Astrocyte (in vitro differentiated cells and primary cell): Measurements from ENCODE around the gene LDLRAD4. TPM values are rescaled to one million over a fixed set of nuclear protein-coding genes. Genes with fewer than 3 reads are reported as not detected.

ENCODE experiments used
- DNase-seq: peaks from one replicate; pipeline ENCODE4 v3.0.0-alpha.2; 2010; ENCODE audit warnings: low read depth
- FAIRE-seq: peaks from 2 replicates; lab custom pipeline; 2011; peaks lifted over from hg19 to GRCh38; lab: Jason Lieb, UNC
- H2AFZ ChIP-seq: 2 replicates; pipeline ENCODE4 v1.6.0; 2012; ENCODE audit warnings: low read depth, low read length, inconsistent platforms
- H3K27ac ChIP-seq: 2 replicates; pipeline ENCODE4 v1.5.1; 2011; ENCODE audit warnings: low read depth, low read length, inconsistent platforms
- H3K27me3 ChIP-seq: 2 replicates; pipeline ENCODE4 v1.6.0; 2011; ENCODE audit warnings: low read length, inconsistent platforms; ENCODE audit not compliant: insufficient read depth
- H3K36me3 ChIP-seq: 2 replicates; pipeline ENCODE4 v1.5.1; 2011; ENCODE audit warnings: low read length, inconsistent platforms; ENCODE audit not compliant: insufficient read depth
- H3K4me1 ChIP-seq: 2 replicates; pipeline ENCODE4 v1.5.1; 2011; ENCODE audit warnings: low read length, inconsistent platforms; ENCODE audit not compliant: insufficient read depth
- H3K4me2 ChIP-seq: 2 replicates; pipeline ENCODE4 v1.6.0; 2012; ENCODE audit warnings: low read length, inconsistent platforms
- H3K4me3 ChIP-seq: 2 replicates; pipeline ENCODE4 v1.5.1; 2011; ENCODE audit warnings: low read depth, mild to moderate bottlenecking, low read length, inconsistent platforms; ENCODE audit not compliant: insufficient read depth
- H3K79me2 ChIP-seq: 2 replicates; pipeline ENCODE4 v1.6.0; 2012; ENCODE audit warnings: mild to moderate bottlenecking, low read length, inconsistent platforms; ENCODE audit not compliant: insufficient read depth
- H3K9ac ChIP-seq: 2 replicates; pipeline ENCODE4 v1.6.0; 2012; ENCODE audit warnings: mild to moderate bottlenecking, low read length, inconsistent platforms
- H3K9me3 ChIP-seq: 2 replicates; pipeline ENCODE4 v1.5.1; 2012; ENCODE audit warnings: low read depth, mild to moderate bottlenecking, low read length, inconsistent platforms; ENCODE audit not compliant: insufficient read depth
- H4K20me1 ChIP-seq: 2 replicates; pipeline ENCODE4 v1.6.0; 2012; ENCODE audit warnings: low read length, inconsistent platforms; ENCODE audit not compliant: insufficient read depth
- H3K27ac Mint-ChIP-seq: one replicate; pipeline ENCODE4 v1.8.0; 2021; ENCODE audit warnings: mild to moderate bottlenecking, mixed read lengths; ENCODE audit not compliant: unreplicated experiment
- H3K27me3 Mint-ChIP-seq: one replicate; pipeline ENCODE4 v1.8.0; 2021; ENCODE audit warnings: low read depth, mixed read lengths; ENCODE audit not compliant: unreplicated experiment
- H3K36me3 Mint-ChIP-seq: one replicate; pipeline ENCODE4 v1.8.0; 2021; ENCODE audit warnings: low read depth, mixed read lengths; ENCODE audit not compliant: unreplicated experiment
- H3K4me1 Mint-ChIP-seq: one replicate; pipeline ENCODE4 v1.8.0; 2021; ENCODE audit warnings: low read depth, mixed read lengths; ENCODE audit not compliant: unreplicated experiment
- H3K4me3 Mint-ChIP-seq: one replicate; pipeline ENCODE4 v1.8.0; 2021; ENCODE audit warnings: mild to moderate bottlenecking, moderate library complexity, mixed read lengths; ENCODE audit not compliant: unreplicated experiment
- H3K9me3 Mint-ChIP-seq: one replicate; pipeline ENCODE4 v1.8.0; 2021; ENCODE audit warnings: mild to moderate bottlenecking, mixed read lengths; ENCODE audit not compliant: unreplicated experiment
- EZH2 ChIP-seq: IDR thresholded peaks from 2 replicates; pipeline ENCODE4 v1.6.1; 2012; ENCODE audit warnings: mild to moderate bottlenecking, low read length, inconsistent platforms; ENCODE audit not compliant: insufficient read depth
- total RNA-seq: library from RNA; stranded (reverse); gene quantifications from 2 replicates; pipeline ENCODE4 v1.2.1, GENCODE V29; 2021
- TF ChIP-seq, protein P1 (sequence below): IDR thresholded peaks from 2 replicates; pipeline ENCODE4 v1.5.1; 2011; ENCODE audit warnings: low read depth, mild to moderate bottlenecking, inconsistent platforms, low read length, moderate library complexity; ENCODE audit not compliant: insufficient read depth

Gene LDLRAD4
- total RNA-seq, 1 donor from 2014 or later: 26.0 TPM

DNA sequence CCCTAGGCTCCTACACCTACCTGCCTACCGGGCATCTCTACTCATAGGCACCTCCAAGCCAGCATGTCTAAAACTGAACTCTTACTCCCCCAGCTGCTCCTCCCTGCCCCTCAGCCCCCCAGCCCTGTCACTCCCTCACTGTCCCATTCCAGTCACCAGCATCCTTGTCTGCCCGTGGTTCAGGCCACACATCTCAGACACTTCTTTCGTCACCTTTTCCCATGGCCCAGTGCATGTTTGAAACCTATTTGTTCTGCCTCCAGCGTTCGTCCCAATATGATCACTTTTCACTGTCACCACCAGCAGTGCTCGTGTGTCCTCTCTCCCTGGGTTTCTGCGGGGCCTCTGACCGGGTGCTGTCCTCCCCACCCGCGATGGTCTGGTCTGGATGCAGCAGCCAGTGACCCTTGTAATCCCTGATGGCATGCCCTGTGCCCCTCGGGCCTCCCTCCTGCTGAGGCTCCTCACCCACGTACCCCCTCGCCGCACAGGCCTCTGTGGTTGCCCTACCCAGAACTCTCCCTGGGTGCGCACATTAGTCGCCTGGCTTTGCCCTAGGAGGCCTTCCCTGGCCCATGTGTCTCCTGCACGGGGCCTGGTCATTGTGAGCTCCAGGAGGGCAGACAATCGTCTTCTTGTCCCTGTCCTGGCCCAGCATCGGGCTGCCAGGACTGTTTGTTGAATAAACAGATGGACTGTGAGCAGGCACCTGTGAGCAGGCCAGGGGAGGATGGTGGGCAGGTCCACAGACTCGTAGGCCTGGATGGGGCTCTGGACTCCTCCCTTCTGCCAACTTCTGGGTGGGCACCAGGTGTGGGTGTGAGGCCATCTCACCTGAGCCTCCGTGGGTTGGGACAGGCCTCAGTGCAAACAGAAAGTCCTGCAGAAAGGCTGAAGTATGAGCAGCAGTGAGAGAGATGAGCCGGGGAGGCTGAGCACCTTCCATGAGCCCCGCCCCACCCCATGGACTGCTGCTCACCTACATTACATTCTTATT lies 15.5 kb downstream of the LDLRAD4 start:
- peaks cover 13% of the 10 kb centered on the region for H4K20me1 ChIP-seq
- no peak overlapping the region for H3K9ac ChIP-seq
- Mint-ChIP-seq H3K4me3 (no peak overlapping the region), H3K36me3 (peaks cover 14% of the 10 kb centered on the region), H3K9me3 (no peaks in the 10 kb centered on the region), H3K4me1 (peaks cover 15% of the 10 kb centered on the region), H3K27me3 (peaks cover 5% of the 10 kb centered on the region), H3K27ac (no peak overlapping the region)
- no peak overlapping the region for H3K4me3 ChIP-seq
- H3K27me3 ChIP-seq: no peaks in the 10 kb centered on the region
- H3K4me1 ChIP-seq: no peaks in the 10 kb centered on the region
- DNase-seq: no peak
- H3K36me3 ChIP-seq: no peaks in the 10 kb centered on the region
- no peak overlapping the region for H3K27ac ChIP-seq
- TF ChIP-seq EZH2: no peak
- TF ChIP-seq, protein P1, sequence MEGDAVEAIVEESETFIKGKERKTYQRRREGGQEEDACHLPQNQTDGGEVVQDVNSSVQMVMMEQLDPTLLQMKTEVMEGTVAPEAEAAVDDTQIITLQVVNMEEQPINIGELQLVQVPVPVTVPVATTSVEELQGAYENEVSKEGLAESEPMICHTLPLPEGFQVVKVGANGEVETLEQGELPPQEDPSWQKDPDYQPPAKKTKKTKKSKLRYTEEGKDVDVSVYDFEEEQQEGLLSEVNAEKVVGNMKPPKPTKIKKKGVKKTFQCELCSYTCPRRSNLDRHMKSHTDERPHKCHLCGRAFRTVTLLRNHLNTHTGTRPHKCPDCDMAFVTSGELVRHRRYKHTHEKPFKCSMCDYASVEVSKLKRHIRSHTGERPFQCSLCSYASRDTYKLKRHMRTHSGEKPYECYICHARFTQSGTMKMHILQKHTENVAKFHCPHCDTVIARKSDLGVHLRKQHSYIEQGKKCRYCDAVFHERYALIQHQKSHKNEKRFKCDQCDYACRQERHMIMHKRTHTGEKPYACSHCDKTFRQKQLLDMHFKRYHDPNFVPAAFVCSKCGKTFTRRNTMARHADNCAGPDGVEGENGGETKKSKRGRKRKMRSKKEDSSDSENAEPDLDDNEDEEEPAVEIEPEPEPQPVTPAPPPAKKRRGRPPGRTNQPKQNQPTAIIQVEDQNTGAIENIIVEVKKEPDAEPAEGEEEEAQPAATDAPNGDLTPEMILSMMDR: no peak
- no peak overlapping the region for H2AFZ ChIP-seq
- no peaks in the 10 kb centered on the region for H3K79me2 ChIP-seq
- no peaks in the 10 kb centered on the region for H3K9me3 ChIP-seq
- H3K4me2 ChIP-seq: no peak overlapping the region
- no peak for FAIRE-seq

DNA sequence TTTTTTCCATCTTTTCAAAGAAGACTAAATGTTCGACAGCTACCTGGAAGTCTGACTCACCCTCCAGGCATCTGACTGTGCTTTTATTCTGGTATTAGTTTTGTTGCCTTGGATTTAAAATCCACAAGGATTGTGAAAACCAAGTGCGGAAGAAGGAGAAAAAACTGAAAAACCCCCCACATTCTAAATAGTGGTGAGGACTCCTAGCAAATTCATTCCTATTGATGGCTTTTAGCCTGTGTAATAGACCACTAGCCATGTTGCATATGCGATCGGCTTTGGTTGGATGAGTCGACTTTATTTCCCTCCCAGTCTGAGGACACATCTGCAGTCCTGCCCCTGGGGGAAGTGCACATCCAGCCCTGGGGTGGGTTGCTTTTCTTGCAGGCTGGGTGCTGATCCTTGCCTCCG lies 16.9 kb downstream of the LDLRAD4 start:
- peaks cover 14% of the 10 kb centered on the region for H3K36me3 Mint-ChIP-seq
- Histone ChIP-seq H3K9ac (no peak overlapping the region), H3K4me3 (no peak overlapping the region), H3K36me3 (no peaks in the 10 kb centered on the region), H4K20me1 (peaks cover 13% of the 10 kb centered on the region), H3K4me1 (no peaks in the 10 kb centered on the region), H3K79me2 (no peaks in the 10 kb centered on the region), H2AFZ (no peak overlapping the region), H3K27ac (no peak overlapping the region), H3K4me2 (peak overlapping the region; percentile 35), H3K27me3 (no peaks in the 10 kb centered on the region), H3K9me3 (no peaks in the 10 kb centered on the region)
- peak overlapping the region; percentile 92 for H3K27ac Mint-ChIP-seq
- H3K4me1 Mint-ChIP-seq: peaks cover 15% of the 10 kb centered on the region
- H3K27me3 Mint-ChIP-seq: peaks cover 2% of the 10 kb centered on the region
- no peak for DNase-seq
- TF ChIP-seq, protein P1: no peak
- TF ChIP-seq EZH2: no peak
- no peak for FAIRE-seq
- no peak overlapping the region for H3K4me3 Mint-ChIP-seq
- no peaks in the 10 kb centered on the region for H3K9me3 Mint-ChIP-seq
